ENCODE data around the gene WDFY3. TPM values are rescaled to one million over a fixed set of nuclear protein-coding genes. Genes with fewer than 3 reads are reported as not detected.

The WDFY3 gene
- total RNA-seq, 1 experiment from 2014 or later = 42.7 TPM

DNA sequence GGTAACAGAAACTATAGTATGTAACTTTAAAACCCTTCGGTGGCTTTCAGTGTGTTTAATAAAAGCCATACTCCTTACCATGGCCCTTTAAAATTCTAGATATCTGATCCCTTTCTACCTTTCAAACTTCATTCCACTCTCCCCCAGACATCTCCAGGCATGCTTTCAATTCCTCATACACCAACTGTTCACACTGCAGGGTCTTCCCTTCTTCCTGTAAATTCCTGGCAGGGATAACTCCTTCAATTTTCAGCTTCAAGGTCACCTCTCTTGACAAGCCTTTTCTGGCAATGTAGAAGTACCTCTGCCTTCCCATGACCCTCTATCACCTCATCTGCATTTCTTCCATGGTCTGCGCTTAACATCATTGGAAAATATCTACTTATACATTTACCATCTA is 60.8 kb downstream of the WDFY3 start:
- H3K27me3 Mint-ChIP-seq (ENCODE audit: insufficient read depth, unreplicated experiment) = no peaks in the 10 kb centered on the region
- Histone ChIP-seq H3K4me1 (no peaks in the 10 kb centered on the region), H3K36me3 (ENCODE audit: control insufficient read depth, insufficient read depth, low read length) (no peaks in the 10 kb centered on the region), H3K4me3 (ENCODE audit: low read depth, low read length) (no peak overlapping the region), H3K9me3 (no peaks in the 10 kb centered on the region), H3K27me3 (replicated peaks; ENCODE audit: control insufficient read depth, insufficient read depth, low read length) (no peaks in the 10 kb centered on the region)
- no TSS peak for BruUV-seq (replicated peaks)
- H3K4me3 Mint-ChIP-seq (ENCODE audit: unreplicated experiment) = no peak overlapping the region
- peaks cover 6% of the 10 kb centered on the region for H3K36me3 Mint-ChIP-seq (ENCODE audit: insufficient read depth, unreplicated experiment)
- TF ChIP-seq, protein P1, sequence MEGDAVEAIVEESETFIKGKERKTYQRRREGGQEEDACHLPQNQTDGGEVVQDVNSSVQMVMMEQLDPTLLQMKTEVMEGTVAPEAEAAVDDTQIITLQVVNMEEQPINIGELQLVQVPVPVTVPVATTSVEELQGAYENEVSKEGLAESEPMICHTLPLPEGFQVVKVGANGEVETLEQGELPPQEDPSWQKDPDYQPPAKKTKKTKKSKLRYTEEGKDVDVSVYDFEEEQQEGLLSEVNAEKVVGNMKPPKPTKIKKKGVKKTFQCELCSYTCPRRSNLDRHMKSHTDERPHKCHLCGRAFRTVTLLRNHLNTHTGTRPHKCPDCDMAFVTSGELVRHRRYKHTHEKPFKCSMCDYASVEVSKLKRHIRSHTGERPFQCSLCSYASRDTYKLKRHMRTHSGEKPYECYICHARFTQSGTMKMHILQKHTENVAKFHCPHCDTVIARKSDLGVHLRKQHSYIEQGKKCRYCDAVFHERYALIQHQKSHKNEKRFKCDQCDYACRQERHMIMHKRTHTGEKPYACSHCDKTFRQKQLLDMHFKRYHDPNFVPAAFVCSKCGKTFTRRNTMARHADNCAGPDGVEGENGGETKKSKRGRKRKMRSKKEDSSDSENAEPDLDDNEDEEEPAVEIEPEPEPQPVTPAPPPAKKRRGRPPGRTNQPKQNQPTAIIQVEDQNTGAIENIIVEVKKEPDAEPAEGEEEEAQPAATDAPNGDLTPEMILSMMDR (IDR thresholded peaks at IDR 0.05; ENCODE audit: insufficient read depth in 1 of 2, low read depth in 1 of 2, low read length in 1 of 2, severe bottlenecking in 1 of 2, unreplicated experiment in 1 of 2) = no peak
- CTCF ChIA-PET = no interaction called here
- POLR2A ChIA-PET = no interaction called here
- DNase-seq = no peak
- H3K9me3 Mint-ChIP-seq (ENCODE audit: unreplicated experiment) = no peaks in the 10 kb centered on the region
- intact Hi-C loops (cut with micrococcal nuclease; ENCODE audit: unreplicated experiment) = no loop called here
- no peak overlapping the region for H3K27ac Mint-ChIP-seq (ENCODE audit: unreplicated experiment)
- H3K4me1 Mint-ChIP-seq (ENCODE audit: low read depth, unreplicated experiment) = no peaks in the 10 kb centered on the region

DNA sequence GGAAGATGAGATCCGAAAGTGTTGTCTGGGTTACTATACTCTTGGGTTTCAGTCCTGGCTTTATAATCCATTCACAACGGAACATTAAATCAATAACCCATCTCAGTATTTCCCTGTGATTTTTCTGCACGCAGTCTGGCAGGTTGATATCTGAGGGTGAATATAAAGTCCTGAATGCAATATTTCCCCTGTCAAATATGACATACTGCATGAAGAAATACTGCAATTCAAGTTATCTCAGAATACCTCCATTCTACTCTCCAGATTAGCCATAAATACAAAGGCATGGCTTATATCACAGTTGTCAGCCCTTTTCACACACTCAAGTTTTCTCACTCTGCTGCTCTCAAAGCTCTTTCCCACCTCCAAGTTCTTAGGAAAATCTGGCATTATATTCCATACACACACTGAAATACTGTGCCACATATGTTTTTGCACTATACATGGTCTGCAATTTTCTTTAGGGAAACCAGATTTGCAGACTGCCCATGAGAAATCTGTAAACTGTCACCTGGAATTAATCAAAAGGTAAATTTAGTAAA is 64.7 kb downstream of the WDFY3 start:
- no TSS peak for BruUV-seq (replicated peaks)
- Histone ChIP-seq H3K36me3 (ENCODE audit: control insufficient read depth, insufficient read depth, low read length) (no peaks in the 10 kb centered on the region), H3K9me3 (no peaks in the 10 kb centered on the region), H3K27me3 (replicated peaks; ENCODE audit: control insufficient read depth, insufficient read depth, low read length) (no peaks in the 10 kb centered on the region), H3K4me3 (ENCODE audit: low read depth, low read length) (no peak overlapping the region), H3K4me1 (no peaks in the 10 kb centered on the region)
- Mint-ChIP-seq H3K27me3 (ENCODE audit: insufficient read depth, unreplicated experiment) (no peaks in the 10 kb centered on the region), H3K4me3 (ENCODE audit: unreplicated experiment) (no peak overlapping the region), H3K27ac (ENCODE audit: unreplicated experiment) (no peak overlapping the region), H3K36me3 (ENCODE audit: insufficient read depth, unreplicated experiment) (no peaks in the 10 kb centered on the region), H3K4me1 (ENCODE audit: low read depth, unreplicated experiment) (no peaks in the 10 kb centered on the region), H3K9me3 (ENCODE audit: unreplicated experiment) (no peaks in the 10 kb centered on the region)
- TF ChIP-seq, protein P1 (IDR thresholded peaks at IDR 0.05; ENCODE audit: insufficient read depth in 1 of 2, low read depth in 1 of 2, low read length in 1 of 2, severe bottlenecking in 1 of 2, unreplicated experiment in 1 of 2) = no peak
- POLR2A ChIA-PET = no interaction called here
- DNase-seq = no peak
- CTCF ChIA-PET = no interaction called here
- intact Hi-C loops (cut with micrococcal nuclease; ENCODE audit: unreplicated experiment) = loop anchor here (5.0 kb wide), 1 partner anchor 65 kb away; the partner anchor contains the start of gene WDFY3

- Mint-ChIP-seq H3K27ac (ENCODE audit: unreplicated experiment) (no peak overlapping the region), H3K4me3 (ENCODE audit: unreplicated experiment) (no peak overlapping the region), H3K27me3 (ENCODE audit: insufficient read depth, unreplicated experiment) (no peaks in the 10 kb centered on the region), H3K9me3 (ENCODE audit: unreplicated experiment) (no peaks in the 10 kb centered on the region), H3K36me3 (ENCODE audit: insufficient read depth, unreplicated experiment) (no peaks in the 10 kb centered on the region), H3K4me1 (ENCODE audit: low read depth, unreplicated experiment) (no peaks in the 10 kb centered on the region)
- Histone ChIP-seq H3K4me1 (no peaks in the 10 kb centered on the region), H3K36me3 (ENCODE audit: control insufficient read depth, insufficient read depth, low read length) (no peaks in the 10 kb centered on the region), H3K9me3 (no peaks in the 10 kb centered on the region), H3K27me3 (replicated peaks; ENCODE audit: control insufficient read depth, insufficient read depth, low read length) (no peaks in the 10 kb centered on the region), H3K4me3 (ENCODE audit: low read depth, low read length) (no peak overlapping the region)
- TF ChIP-seq, protein P1 (IDR thresholded peaks at IDR 0.05; ENCODE audit: insufficient read depth in 1 of 2, low read depth in 1 of 2, low read length in 1 of 2, severe bottlenecking in 1 of 2, unreplicated experiment in 1 of 2) = no peak
- ChIA-PET POLR2A (no interaction called here), CTCF (no interaction called here)
- DNase-seq = no peak
- intact Hi-C loops (cut with micrococcal nuclease; ENCODE audit: unreplicated experiment) = loop anchor here (5.0 kb wide), 1 partner anchor 66 kb away; the partner anchor contains the start of gene WDFY3
- BruUV-seq (replicated peaks) = no TSS peak
Measured at GRCh38 chr4:84901173-84901572, 65.3 kb downstream of the WDFY3 start.
